ENCODE measurements around the gene SOX9.
A peak's percentile ranks its signal among the peaks of the same experiment; 100 is the strongest.

The SOX9 gene

DNA sequence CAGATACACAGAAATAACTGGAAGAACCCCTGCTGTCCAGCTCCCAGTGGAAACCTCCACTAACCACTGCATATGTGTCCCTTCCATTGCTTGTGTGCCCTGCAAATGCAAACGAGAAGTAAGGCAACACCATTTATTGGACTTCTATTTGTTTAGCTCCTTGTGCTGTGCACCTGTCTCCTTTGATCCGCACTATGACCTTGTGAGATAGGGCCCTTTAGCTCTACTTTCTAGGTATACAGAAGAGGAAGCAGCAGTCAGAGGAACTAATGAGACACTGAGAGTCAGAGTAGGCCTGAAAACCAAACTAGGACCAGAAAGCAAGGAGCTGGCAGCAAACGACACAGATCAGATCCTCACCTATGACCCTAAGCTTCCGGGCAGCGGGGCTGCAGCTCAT is 22.4 kb downstream of the SOX9 start:
- no peak for DNase-seq (ENCODE audit: low read depth, low spot score)
- TF ChIP-seq, protein P1, sequence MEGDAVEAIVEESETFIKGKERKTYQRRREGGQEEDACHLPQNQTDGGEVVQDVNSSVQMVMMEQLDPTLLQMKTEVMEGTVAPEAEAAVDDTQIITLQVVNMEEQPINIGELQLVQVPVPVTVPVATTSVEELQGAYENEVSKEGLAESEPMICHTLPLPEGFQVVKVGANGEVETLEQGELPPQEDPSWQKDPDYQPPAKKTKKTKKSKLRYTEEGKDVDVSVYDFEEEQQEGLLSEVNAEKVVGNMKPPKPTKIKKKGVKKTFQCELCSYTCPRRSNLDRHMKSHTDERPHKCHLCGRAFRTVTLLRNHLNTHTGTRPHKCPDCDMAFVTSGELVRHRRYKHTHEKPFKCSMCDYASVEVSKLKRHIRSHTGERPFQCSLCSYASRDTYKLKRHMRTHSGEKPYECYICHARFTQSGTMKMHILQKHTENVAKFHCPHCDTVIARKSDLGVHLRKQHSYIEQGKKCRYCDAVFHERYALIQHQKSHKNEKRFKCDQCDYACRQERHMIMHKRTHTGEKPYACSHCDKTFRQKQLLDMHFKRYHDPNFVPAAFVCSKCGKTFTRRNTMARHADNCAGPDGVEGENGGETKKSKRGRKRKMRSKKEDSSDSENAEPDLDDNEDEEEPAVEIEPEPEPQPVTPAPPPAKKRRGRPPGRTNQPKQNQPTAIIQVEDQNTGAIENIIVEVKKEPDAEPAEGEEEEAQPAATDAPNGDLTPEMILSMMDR (IDR thresholded peaks at IDR 0.05; ENCODE audit: low read depth, low read length) = no peak
- in situ Hi-C loops (cut with HindIII; ENCODE audit: low sequenced_read_pairs) = loop anchor here (25.0 kb wide), 1 partner anchor 394 kb away; no protein-coding TSS in a partner anchor
- no peak overlapping the region for H3K4me3 ChIP-seq (ENCODE audit: low read depth, low read length)

DNA sequence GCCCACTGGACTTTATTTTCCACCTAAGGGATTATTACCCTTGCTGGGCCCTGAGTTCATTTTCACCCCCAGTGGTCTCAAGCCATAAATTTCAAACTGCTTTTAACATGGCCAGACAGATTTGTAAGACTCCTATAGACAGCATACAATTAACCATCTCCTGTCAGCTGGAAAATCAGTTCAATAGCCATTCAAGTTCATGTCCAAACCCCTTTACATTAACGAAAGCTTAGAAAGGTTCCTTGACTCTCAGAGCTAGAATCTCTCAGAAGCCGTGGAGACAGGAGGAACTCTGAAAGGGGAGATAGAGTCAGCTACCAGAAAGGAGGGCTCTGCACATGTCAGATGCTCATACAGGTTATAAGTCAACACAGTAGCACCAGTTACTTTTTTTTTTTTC is 23.3 kb downstream of the SOX9 start:
- no peak for DNase-seq (ENCODE audit: low read depth, low spot score)
- no peak overlapping the region for H3K4me3 ChIP-seq (ENCODE audit: low read depth, low read length)
- in situ Hi-C loops (cut with HindIII; ENCODE audit: low sequenced_read_pairs) = loop anchor here (25.0 kb wide), 1 partner anchor 393 kb away; no protein-coding TSS in a partner anchor
- TF ChIP-seq, protein P1 (IDR thresholded peaks at IDR 0.05; ENCODE audit: low read depth, low read length) = no peak

DNA sequence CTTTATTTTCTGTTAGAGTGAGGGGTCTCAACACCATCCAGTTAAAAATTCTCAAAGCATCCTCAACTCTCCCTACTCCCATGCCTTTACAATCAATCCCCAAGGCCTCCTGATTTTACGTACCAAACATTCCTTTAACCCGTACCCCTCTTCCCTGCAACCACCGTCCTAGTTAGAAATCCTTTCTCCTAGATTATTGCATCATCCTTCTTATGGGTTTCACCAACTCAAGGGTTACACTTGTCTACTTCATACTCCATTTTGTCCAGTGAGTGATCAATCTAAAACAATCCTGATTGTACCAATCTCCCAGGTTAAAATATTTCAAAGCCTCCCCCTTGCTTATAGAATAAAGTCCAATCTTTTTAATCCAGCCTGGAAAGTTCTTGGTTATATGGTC is 24.7 kb downstream of the SOX9 start:
- H3K4me3 ChIP-seq (ENCODE audit: low read depth, low read length) = no peak overlapping the region
- in situ Hi-C loops (cut with HindIII; ENCODE audit: low sequenced_read_pairs) = loop anchor here (25.0 kb wide), 1 partner anchor 392 kb away; no protein-coding TSS in a partner anchor
- TF ChIP-seq, protein P1 (IDR thresholded peaks at IDR 0.05; ENCODE audit: low read depth, low read length) = no peak
- DNase-seq (ENCODE audit: low read depth, low spot score) = no peak

DNA sequence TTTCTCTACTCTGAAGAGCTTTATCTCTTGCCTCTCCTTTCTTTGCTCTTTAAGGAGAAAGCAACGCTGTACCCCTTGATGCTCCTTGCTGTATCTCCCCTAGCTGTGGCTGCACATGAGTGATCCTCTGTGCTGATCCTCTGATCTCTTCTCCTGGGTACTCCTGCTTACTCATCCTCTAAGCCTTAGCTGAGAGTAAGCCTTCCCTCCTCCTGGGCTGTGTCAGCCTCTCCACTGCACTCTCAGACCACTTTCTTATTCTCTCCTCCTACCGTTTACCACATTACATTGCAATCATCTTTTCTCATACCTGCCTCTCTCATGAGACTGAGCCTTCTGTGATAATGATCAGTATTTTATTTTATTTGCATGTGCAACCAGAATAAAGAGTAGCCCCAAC is 25.1 kb downstream of the SOX9 start:
- peak; percentile 14 for DNase-seq (ENCODE audit: low read depth, low spot score)
- TF ChIP-seq, protein P1 (IDR thresholded peaks at IDR 0.05; ENCODE audit: low read depth, low read length) = no peak
- in situ Hi-C loops (cut with HindIII; ENCODE audit: low sequenced_read_pairs) = loop anchor here (25.0 kb wide), 1 partner anchor 391 kb away; no protein-coding TSS in a partner anchor
- no peak overlapping the region for H3K4me3 ChIP-seq (ENCODE audit: low read depth, low read length)

DNA sequence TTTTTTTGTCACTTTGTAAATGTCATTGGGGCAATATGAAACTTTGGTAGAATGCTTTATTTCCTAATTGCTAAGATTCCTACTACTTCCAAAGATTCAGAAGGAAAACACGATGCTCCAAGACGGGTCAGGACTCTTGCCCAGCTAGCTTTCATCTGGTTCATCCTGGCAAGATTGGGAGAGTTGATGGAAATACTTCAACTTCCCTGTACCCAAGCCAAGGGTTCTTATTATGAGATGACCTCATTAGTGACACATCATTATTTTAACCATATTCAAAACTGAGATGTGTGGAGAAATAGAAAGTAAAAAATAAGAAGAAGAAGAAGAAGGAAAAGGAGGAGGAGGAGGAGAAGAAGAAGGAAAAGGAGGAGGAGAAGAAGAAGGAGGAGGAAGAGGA is 25.6 kb downstream of the SOX9 start:
- no peak overlapping the region for H3K4me3 ChIP-seq (ENCODE audit: low read depth, low read length)
- DNase-seq (ENCODE audit: low read depth, low spot score) = no peak
- TF ChIP-seq, protein P1 (IDR thresholded peaks at IDR 0.05; ENCODE audit: low read depth, low read length) = no peak
- in situ Hi-C loops (cut with HindIII; ENCODE audit: low sequenced_read_pairs) = loop anchor here (25.0 kb wide), 1 partner anchor 391 kb away; no protein-coding TSS in a partner anchor

DNA sequence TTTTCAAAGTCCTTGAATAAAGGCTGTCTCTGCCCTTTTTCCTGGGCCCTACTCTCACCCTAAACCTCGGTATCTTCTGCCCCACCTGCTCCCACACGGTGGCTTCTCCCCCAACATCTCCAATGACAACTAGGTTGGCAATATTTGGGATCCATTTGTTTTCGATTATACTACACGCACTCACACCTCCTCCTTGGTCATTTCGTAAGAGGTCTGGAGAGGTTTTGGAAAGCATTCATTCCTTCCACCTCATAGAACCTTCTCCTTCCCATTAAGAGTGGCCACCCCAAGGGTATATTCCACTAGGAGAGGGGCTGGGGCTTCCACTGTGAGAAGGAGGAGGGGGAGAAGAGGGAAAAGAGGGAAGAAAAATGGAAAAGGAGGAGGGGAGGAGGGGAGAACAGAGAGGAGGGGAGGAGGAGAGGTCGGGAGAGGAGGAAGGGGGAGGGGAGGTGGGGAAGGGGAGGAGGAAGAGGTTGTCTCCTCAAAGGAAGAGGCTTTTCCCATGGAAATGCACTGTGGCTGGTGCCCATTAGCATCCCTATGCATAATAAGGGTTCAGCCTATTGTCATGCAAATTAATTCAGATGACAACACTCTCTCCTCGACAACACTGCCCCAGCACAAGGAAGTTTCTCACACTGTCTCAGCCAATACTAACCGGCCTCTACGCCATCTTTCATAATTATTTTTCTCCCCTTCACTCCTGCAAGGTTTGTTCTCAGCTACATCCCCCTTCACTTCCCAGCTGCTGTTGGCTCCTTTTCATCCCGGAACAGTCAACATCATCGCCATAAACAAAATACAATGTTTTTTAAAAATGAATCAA is 30.0 kb downstream of the SOX9 start:
- H3K4me3 ChIP-seq (ENCODE audit: low read depth, low read length) = no peak overlapping the region
- DNase-seq (ENCODE audit: low read depth, low spot score) = no peak
- in situ Hi-C loops (cut with HindIII; ENCODE audit: low sequenced_read_pairs) = no loop called here
- TF ChIP-seq, protein P1 (IDR thresholded peaks at IDR 0.05; ENCODE audit: low read depth, low read length) = no peak

Data from astrocyte of the spinal cord (primary cell).